Mesendoderm (in vitro differentiated cells): Measurements from ENCODE around the gene CDH20.

Source experiments
- DNase-seq: peaks from one replicate; pipeline ENCODE4 v3.0.0; 2013
- H2AK5ac ChIP-seq: 2 replicates; pipeline ENCODE4 v1.6.1; 2013; ENCODE audit warnings: low read length, inconsistent platforms
- H2BK120ac ChIP-seq: 2 replicates; pipeline ENCODE4 v1.6.1; 2013; ENCODE audit warnings: low read depth, mild to moderate bottlenecking, low read length, moderate library complexity, mixed read lengths
- H2BK15ac ChIP-seq: replicated peaks from 2 replicates; pipeline ENCODE4 v1.6.1; 2013; ENCODE audit warnings: low read depth, mild to moderate bottlenecking, moderate library complexity
- H2BK5ac ChIP-seq: 2 replicates; pipeline ENCODE4 v1.6.1; 2013; ENCODE audit warnings: low read length, inconsistent platforms
- H3K18ac ChIP-seq: 2 replicates; pipeline ENCODE4 v1.6.1; 2013; ENCODE audit warnings: mild to moderate bottlenecking, low read length, mixed read lengths
- H3K23ac ChIP-seq: one replicate; pipeline ENCODE4 v1.6.1; 2013; ENCODE audit warnings: low read length
- H3K27ac ChIP-seq: 2 replicates; pipeline ENCODE4 v1.5.1; 2013; ENCODE audit warnings: low read depth, mild to moderate bottlenecking, inconsistent platforms, low read length, moderate library complexity
- H3K27me3 ChIP-seq: 2 replicates; pipeline ENCODE4 v1.6.1; 2013; ENCODE audit warnings: low read length, control low read depth, mild to moderate bottlenecking, inconsistent platforms; ENCODE audit not compliant: insufficient read depth, poor library complexity
- H3K36me3 ChIP-seq: 2 replicates; pipeline ENCODE4 v1.6.1; 2013; ENCODE audit warnings: low read length, inconsistent platforms; ENCODE audit not compliant: control insufficient read depth, insufficient read depth
- H3K4ac ChIP-seq: one replicate; pipeline ENCODE4 v1.6.1; 2013; ENCODE audit warnings: low read depth, mild to moderate bottlenecking, low read length, moderate library complexity
- H3K4me1 ChIP-seq: 2 replicates; pipeline ENCODE4 v1.6.1; 2013; ENCODE audit warnings: low read depth, low read length, inconsistent platforms; ENCODE audit not compliant: control insufficient read depth
- H3K4me2 ChIP-seq: 2 replicates; pipeline ENCODE4 v1.6.1; 2013; ENCODE audit warnings: low read length
- H3K4me3 ChIP-seq: 2 replicates; pipeline ENCODE4 v1.5.1; 2013; ENCODE audit warnings: mild to moderate bottlenecking, low read length
- H3K56ac ChIP-seq: one replicate; pipeline ENCODE4 v1.6.1; 2013; ENCODE audit warnings: low read length
- H3K79me1 ChIP-seq: 2 replicates; pipeline ENCODE4 v1.6.1; 2013; ENCODE audit warnings: low read length, inconsistent platforms
- H3K79me2 ChIP-seq: 2 replicates; pipeline ENCODE4 v1.6.1; 2013; ENCODE audit warnings: mild to moderate bottlenecking, low read length; ENCODE audit not compliant: control insufficient read depth, insufficient read depth
- H3K9ac ChIP-seq: 2 replicates; pipeline ENCODE4 v1.6.1; 2013; ENCODE audit warnings: low read length, inconsistent platforms
- H4K5ac ChIP-seq: one replicate; pipeline ENCODE4 v1.6.1; 2013; ENCODE audit warnings: low read length
- H4K8ac ChIP-seq: one replicate; pipeline ENCODE4 v1.6.1; 2013; ENCODE audit warnings: low read depth, mild to moderate bottlenecking, control low read depth, low read length, moderate library complexity
- WGBS: extraction: QIAGEN DNeasy Blood & Tissue Kit; methylation state at CpG from one replicate; pipeline ENCODE4 v1.1.7; 2013; ENCODE audit warnings: low lambda C conversion rate, missing lambda C conversion rate; ENCODE audit not compliant: insufficient coverage; ENCODE audit errors: extremely low coverage; 5-methylcytosine and 5-hydroxymethylcytosine counted together

The CDH20 gene

DNA sequence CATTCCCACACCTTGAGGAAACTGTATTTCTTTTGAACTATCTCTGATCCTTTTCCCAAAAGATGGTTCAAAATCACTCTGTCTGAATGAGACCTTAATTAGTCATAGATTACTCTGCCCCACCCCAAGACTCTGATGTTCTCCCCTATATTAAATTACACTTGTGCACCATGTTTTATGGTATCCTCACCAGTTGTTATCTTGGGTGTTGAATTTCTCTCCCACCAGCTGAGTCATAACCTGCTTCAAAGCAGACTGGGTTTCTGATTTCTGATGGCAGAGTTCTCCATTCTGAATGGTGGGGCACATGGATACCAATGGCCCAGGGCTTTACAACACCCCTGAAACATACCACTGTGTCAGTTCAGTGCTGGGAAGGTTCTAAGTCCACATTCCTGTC lies 15.0 kb downstream of the CDH20 start:
- Histone ChIP-seq H2BK15ac (no peak overlapping the region), H4K5ac (no peak overlapping the region), H3K4me1 (no peaks in the 10 kb centered on the region), H3K4me2 (no peak overlapping the region), H3K27ac (no peak overlapping the region), H3K4ac (no peak overlapping the region), H3K18ac (no peak overlapping the region), H3K23ac (no peak overlapping the region), H4K8ac (no peak overlapping the region), H2BK120ac (no peak overlapping the region), H3K79me1 (no peaks in the 10 kb centered on the region), H3K56ac (no peak overlapping the region), H2AK5ac (no peak overlapping the region), H3K36me3 (no peaks in the 10 kb centered on the region), H3K4me3 (no peak overlapping the region), H3K9ac (no peak overlapping the region), H3K27me3 (no peaks in the 10 kb centered on the region), H3K79me2 (no peaks in the 10 kb centered on the region), H2BK5ac (no peak overlapping the region)
- no peak for DNase-seq

- DNase-seq = no peak
- Histone ChIP-seq H3K18ac (no peak overlapping the region), H3K79me2 (no peaks in the 10 kb centered on the region), H2AK5ac (no peak overlapping the region), H2BK15ac (no peak overlapping the region), H3K4ac (no peak overlapping the region), H4K5ac (no peak overlapping the region), H4K8ac (no peak overlapping the region), H3K23ac (no peak overlapping the region), H2BK5ac (no peak overlapping the region), H3K56ac (no peak overlapping the region), H3K27me3 (no peaks in the 10 kb centered on the region), H3K27ac (no peak overlapping the region), H3K4me1 (no peaks in the 10 kb centered on the region), H3K4me3 (no peak overlapping the region), H2BK120ac (no peak overlapping the region), H3K9ac (no peak overlapping the region), H3K4me2 (no peak overlapping the region), H3K79me1 (no peaks in the 10 kb centered on the region), H3K36me3 (no peaks in the 10 kb centered on the region)
- WGBS = no CpG with 5 or more reads among the region's 2 CpGs
Measured at GRCh38 chr18:61350578-61350977, 17.3 kb downstream of the CDH20 start.

GRCh38 chr18:61352059-61352458 lies 18.8 kb downstream of the CDH20 start:
- DNase-seq = no peak
- H3K9ac ChIP-seq = no peak overlapping the region
- no peak overlapping the region for H3K4ac ChIP-seq
- H3K4me1 ChIP-seq = no peaks in the 10 kb centered on the region
- H3K23ac ChIP-seq = no peak overlapping the region
- H3K36me3 ChIP-seq = no peaks in the 10 kb centered on the region
- no peak overlapping the region for H4K5ac ChIP-seq
- no peak overlapping the region for H2AK5ac ChIP-seq
- no peaks in the 10 kb centered on the region for H3K79me2 ChIP-seq
- no peaks in the 10 kb centered on the region for H3K27me3 ChIP-seq
- H3K4me3 ChIP-seq = no peak overlapping the region
- H2BK5ac ChIP-seq = no peak overlapping the region
- H3K56ac ChIP-seq = no peak overlapping the region
- WGBS = no CpG with 5 or more reads among the region's 1 CpG
- H3K4me2 ChIP-seq = no peak overlapping the region
- no peak overlapping the region for H2BK15ac ChIP-seq
- H4K8ac ChIP-seq = no peak overlapping the region
- H3K18ac ChIP-seq = no peak overlapping the region
- H3K79me1 ChIP-seq = no peaks in the 10 kb centered on the region
- no peak overlapping the region for H3K27ac ChIP-seq
- no peak overlapping the region for H2BK120ac ChIP-seq

DNA sequence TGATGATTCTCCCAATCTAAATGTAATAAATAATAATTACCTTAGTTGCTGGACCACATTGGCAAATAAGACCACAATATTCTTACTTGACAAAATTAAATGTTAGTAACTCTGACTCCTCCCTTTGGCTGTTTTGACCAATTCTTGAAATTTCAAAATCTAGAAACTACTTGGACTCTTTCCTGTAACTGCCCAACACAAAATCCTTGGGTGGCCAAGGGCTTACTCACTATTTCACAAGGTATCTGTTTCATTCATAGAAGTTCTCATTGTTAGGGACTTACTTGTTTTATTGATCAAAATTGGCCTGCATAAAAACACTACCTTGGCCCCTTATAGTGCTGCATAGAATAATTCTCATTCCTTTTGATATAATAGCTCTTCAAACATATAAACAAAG lies 19.4 kb downstream of the CDH20 start:
- Histone ChIP-seq H3K4me2 (no peak overlapping the region), H3K18ac (no peak overlapping the region), H3K56ac (no peak overlapping the region), H2BK15ac (no peak overlapping the region), H3K4ac (no peak overlapping the region), H2BK120ac (no peak overlapping the region), H3K27me3 (no peaks in the 10 kb centered on the region), H3K36me3 (no peaks in the 10 kb centered on the region), H4K5ac (no peak overlapping the region), H3K9ac (no peak overlapping the region), H3K79me1 (no peaks in the 10 kb centered on the region), H4K8ac (no peak overlapping the region), H3K23ac (no peak overlapping the region), H2AK5ac (no peak overlapping the region), H3K4me3 (no peak overlapping the region), H2BK5ac (no peak overlapping the region), H3K27ac (no peak overlapping the region), H3K79me2 (no peaks in the 10 kb centered on the region), H3K4me1 (no peaks in the 10 kb centered on the region)
- no peak for DNase-seq

DNA sequence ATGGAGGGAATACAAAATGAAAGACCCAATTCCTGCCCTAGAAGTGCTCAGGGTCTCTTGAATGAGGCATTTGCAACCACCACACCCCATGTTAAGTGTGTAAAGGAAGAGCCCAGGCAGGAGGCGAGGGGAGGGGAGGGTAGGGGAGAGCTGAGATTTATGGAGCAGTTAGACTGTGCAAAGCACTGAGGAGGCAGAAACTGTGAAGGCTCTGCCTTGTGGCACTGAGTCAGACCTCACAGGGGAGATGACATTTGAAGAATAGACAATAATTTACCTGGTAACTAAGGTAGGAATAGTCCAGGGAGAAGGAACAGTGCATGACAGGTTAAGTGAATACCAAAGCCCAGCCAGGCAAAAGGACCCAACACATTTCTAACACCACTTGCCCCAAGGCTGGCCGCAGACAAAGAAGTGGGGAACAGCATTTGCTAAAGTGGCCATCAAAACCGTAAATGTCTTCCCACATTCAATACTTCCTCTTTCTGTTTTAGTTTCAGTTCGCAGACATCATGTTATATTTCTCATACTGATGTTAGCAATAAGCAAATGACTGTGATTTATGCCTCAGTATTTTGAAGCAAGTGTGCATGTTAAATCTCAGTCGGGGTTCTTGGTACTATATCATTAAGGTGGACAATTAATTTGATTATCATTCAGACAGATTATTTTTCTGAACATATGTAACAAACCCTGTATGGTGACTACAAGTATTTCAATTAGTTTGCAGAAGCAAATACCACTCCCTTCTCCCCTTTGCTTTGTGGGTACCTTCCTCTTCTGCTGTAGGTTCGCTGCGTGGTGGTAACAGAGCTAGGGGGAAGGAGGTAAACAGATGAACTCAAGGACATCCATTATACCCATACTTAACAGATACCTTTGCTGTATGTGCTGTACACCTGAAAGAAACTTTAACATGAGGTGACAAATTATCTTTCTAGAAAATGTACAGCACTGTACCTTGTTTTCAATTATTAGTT lies 27.5 kb downstream of the CDH20 start:
- no peak for DNase-seq
- H2BK120ac ChIP-seq = no peak overlapping the region
- no peak overlapping the region for H3K9ac ChIP-seq
- no peaks in the 10 kb centered on the region for H3K4me1 ChIP-seq
- H3K56ac ChIP-seq = no peak overlapping the region
- H3K23ac ChIP-seq = no peak overlapping the region
- no CpG with 5 or more reads among the region's 7 CpGs for WGBS
- no peaks in the 10 kb centered on the region for H3K79me1 ChIP-seq
- H2BK5ac ChIP-seq = no peak overlapping the region
- no peak overlapping the region for H3K4me3 ChIP-seq
- no peak overlapping the region for H3K18ac ChIP-seq
- H3K27ac ChIP-seq = no peak overlapping the region
- no peak overlapping the region for H2BK15ac ChIP-seq
- no peak overlapping the region for H4K5ac ChIP-seq
- no peaks in the 10 kb centered on the region for H3K36me3 ChIP-seq
- H3K79me2 ChIP-seq = no peaks in the 10 kb centered on the region
- no peak overlapping the region for H2AK5ac ChIP-seq
- no peak overlapping the region for H3K4ac ChIP-seq
- H4K8ac ChIP-seq = no peak overlapping the region
- no peak overlapping the region for H3K4me2 ChIP-seq
- H3K27me3 ChIP-seq = no peaks in the 10 kb centered on the region

GRCh38 chr18:61362511-61362910 lies 29.3 kb downstream of the CDH20 start:
- Histone ChIP-seq H3K18ac (no peak overlapping the region), H2BK15ac (no peak overlapping the region), H3K4me3 (no peak overlapping the region), H4K8ac (no peak overlapping the region), H3K27me3 (no peaks in the 10 kb centered on the region), H2AK5ac (no peak overlapping the region), H3K23ac (no peak overlapping the region), H2BK120ac (no peak overlapping the region), H3K79me2 (no peaks in the 10 kb centered on the region), H3K4me1 (no peaks in the 10 kb centered on the region), H2BK5ac (no peak overlapping the region), H3K9ac (no peak overlapping the region), H3K36me3 (no peaks in the 10 kb centered on the region), H3K79me1 (no peaks in the 10 kb centered on the region), H3K27ac (no peak overlapping the region), H3K4ac (no peak overlapping the region), H4K5ac (no peak overlapping the region), H3K4me2 (no peak overlapping the region), H3K56ac (no peak overlapping the region)
- no CpG with 5 or more reads among the region's 1 CpG for WGBS
- DNase-seq = no peak
